Measurements from ENCODE around the gene DIAPH3.

Gene DIAPH3

GRCh38 chr13:59789558-59789957 is 374.2 kb downstream of the DIAPH3 start:
- 93% methylated on average over 5 of the region's 6 CpGs for WGBS
- H2AK5ac ChIP-seq (ENCODE audit: low read length, severe bottlenecking): no peak overlapping the region

GRCh38 chr13:59787679-59788078 is 376.0 kb downstream of the DIAPH3 start:
- DNase-seq: no peak
- Histone ChIP-seq H3K18ac (ENCODE audit: low read depth in 1 of 2, low read length in 2 of 2) (no peak overlapping the region), H3K4me1 (ENCODE audit: control insufficient read depth, insufficient read depth, low read depth, low read length) (peaks cover 2% of the 10 kb centered on the region), H3K4ac (ENCODE audit: low read depth in 1 of 2, low read length in 2 of 2) (no peak overlapping the region), H3K27ac (ENCODE audit: low read length, poor library complexity, severe bottlenecking) (no peak overlapping the region), H2BK120ac (ENCODE audit: low read depth, low read length) (no peak overlapping the region), H3K23ac (ENCODE audit: low read length in 2 of 2) (no peak overlapping the region), H3K4me2 (ENCODE audit: low read length, poor library complexity, severe bottlenecking) (no peak overlapping the region), H3K4me3 (ENCODE audit: insufficient read depth in 1 of 2, low read depth in 1 of 2, low read length in 2 of 2) (no peak overlapping the region), H2BK15ac (ENCODE audit: low read depth, poor library complexity, severe bottlenecking) (no peak overlapping the region), H3K79me1 (replicated peaks; ENCODE audit: low read length, poor library complexity, severe bottlenecking) (peaks cover 9% of the 10 kb centered on the region), H2AK5ac (ENCODE audit: low read length, severe bottlenecking) (no peak overlapping the region), H3K27me3 (ENCODE audit: control insufficient read depth in 1 of 2, insufficient read depth in 1 of 2, low read length in 2 of 2) (no peaks in the 10 kb centered on the region), H3K9ac (ENCODE audit: low read length) (no peak overlapping the region), H3K14ac (ENCODE audit: low read length in 2 of 2) (no peak overlapping the region), H2BK5ac (ENCODE audit: low read depth, low read length, poor library complexity, severe bottlenecking) (no peak overlapping the region), H3K9me3 (ENCODE audit: control insufficient read depth, low read length) (no peaks in the 10 kb centered on the region), H2AFZ (ENCODE audit: low read depth, low read length) (no peak overlapping the region), H2BK12ac (ENCODE audit: low read length in 2 of 2) (no peak overlapping the region), H4K8ac (ENCODE audit: low read length) (no peak overlapping the region), H4K91ac (ENCODE audit: low read length) (no peak overlapping the region), H3K36me3 (ENCODE audit: control insufficient read depth in 1 of 2, insufficient read depth in 2 of 2, low read depth in 1 of 2, low read length in 2 of 2) (no peaks in the 10 kb centered on the region)

More at GRCh38 chr13:59789558-59789957, 374.2 kb downstream of the DIAPH3 start:
- no peak overlapping the region for H3K4me2 ChIP-seq (ENCODE audit: low read length, poor library complexity, severe bottlenecking)
- peaks cover 2% of the 10 kb centered on the region for H3K4me1 ChIP-seq (ENCODE audit: control insufficient read depth, insufficient read depth, low read depth, low read length)
- H2AFZ ChIP-seq (ENCODE audit: low read depth, low read length): no peak overlapping the region
- H4K8ac ChIP-seq (ENCODE audit: low read length): no peak overlapping the region
- peaks cover 12% of the 10 kb centered on the region for H3K79me1 ChIP-seq (replicated peaks; ENCODE audit: low read length, poor library complexity, severe bottlenecking)
- H3K23ac ChIP-seq (ENCODE audit: low read length in 2 of 2): no peak overlapping the region
- no peak overlapping the region for H3K4me3 ChIP-seq (ENCODE audit: insufficient read depth in 1 of 2, low read depth in 1 of 2, low read length in 2 of 2)
- no peaks in the 10 kb centered on the region for H3K27me3 ChIP-seq (ENCODE audit: control insufficient read depth in 1 of 2, insufficient read depth in 1 of 2, low read length in 2 of 2)
- H2BK5ac ChIP-seq (ENCODE audit: low read depth, low read length, poor library complexity, severe bottlenecking): no peak overlapping the region
- no peak overlapping the region for H2BK12ac ChIP-seq (ENCODE audit: low read length in 2 of 2)
- no peak overlapping the region for H3K18ac ChIP-seq (ENCODE audit: low read depth in 1 of 2, low read length in 2 of 2)
- no peak overlapping the region for H3K27ac ChIP-seq (ENCODE audit: low read length, poor library complexity, severe bottlenecking)
- no peak for DNase-seq
- H4K91ac ChIP-seq (ENCODE audit: low read length): no peak overlapping the region
- H3K9me3 ChIP-seq (ENCODE audit: control insufficient read depth, low read length): no peaks in the 10 kb centered on the region
- no peaks in the 10 kb centered on the region for H3K36me3 ChIP-seq (ENCODE audit: control insufficient read depth in 1 of 2, insufficient read depth in 2 of 2, low read depth in 1 of 2, low read length in 2 of 2)
- H3K4ac ChIP-seq (ENCODE audit: low read depth in 1 of 2, low read length in 2 of 2): no peak overlapping the region
- H2BK15ac ChIP-seq (ENCODE audit: low read depth, poor library complexity, severe bottlenecking): no peak overlapping the region
- H3K9ac ChIP-seq (ENCODE audit: low read length): no peak overlapping the region
- H3K14ac ChIP-seq (ENCODE audit: low read length in 2 of 2): no peak overlapping the region
- H2BK120ac ChIP-seq (ENCODE audit: low read depth, low read length): no peak overlapping the region

GRCh38 chr13:59782696-59783095 is 381.0 kb downstream of the DIAPH3 start:
- WGBS: 56% methylated on average over 4 of the region's 4 CpGs
- H2AK5ac ChIP-seq (ENCODE audit: low read length, severe bottlenecking): no peak overlapping the region
- H2BK5ac ChIP-seq (ENCODE audit: low read depth, low read length, poor library complexity, severe bottlenecking): no peak overlapping the region
- no peak for DNase-seq
- H3K4me2 ChIP-seq (ENCODE audit: low read length, poor library complexity, severe bottlenecking): no peak overlapping the region
- no peak overlapping the region for H2BK12ac ChIP-seq (ENCODE audit: low read length in 2 of 2)
- no peak overlapping the region for H3K4ac ChIP-seq (ENCODE audit: low read depth in 1 of 2, low read length in 2 of 2)
- no peaks in the 10 kb centered on the region for H3K4me1 ChIP-seq (ENCODE audit: control insufficient read depth, insufficient read depth, low read depth, low read length)
- no peak overlapping the region for H3K9ac ChIP-seq (ENCODE audit: low read length)
- no peaks in the 10 kb centered on the region for H3K27me3 ChIP-seq (ENCODE audit: control insufficient read depth in 1 of 2, insufficient read depth in 1 of 2, low read length in 2 of 2)
- no peaks in the 10 kb centered on the region for H3K36me3 ChIP-seq (ENCODE audit: control insufficient read depth in 1 of 2, insufficient read depth in 2 of 2, low read depth in 1 of 2, low read length in 2 of 2)
- H3K4me3 ChIP-seq (ENCODE audit: insufficient read depth in 1 of 2, low read depth in 1 of 2, low read length in 2 of 2): no peak overlapping the region
- H2AFZ ChIP-seq (ENCODE audit: low read depth, low read length): no peak overlapping the region
- no peak overlapping the region for H3K18ac ChIP-seq (ENCODE audit: low read depth in 1 of 2, low read length in 2 of 2)
- H3K27ac ChIP-seq (ENCODE audit: low read length, poor library complexity, severe bottlenecking): no peak overlapping the region
- no peaks in the 10 kb centered on the region for H3K9me3 ChIP-seq (ENCODE audit: control insufficient read depth, low read length)
- H2BK15ac ChIP-seq (ENCODE audit: low read depth, poor library complexity, severe bottlenecking): no peak overlapping the region
- H4K8ac ChIP-seq (ENCODE audit: low read length): no peak overlapping the region
- no peak overlapping the region for H3K23ac ChIP-seq (ENCODE audit: low read length in 2 of 2)
- no peak overlapping the region for H2BK120ac ChIP-seq (ENCODE audit: low read depth, low read length)
- no peak overlapping the region for H4K91ac ChIP-seq (ENCODE audit: low read length)
- H3K14ac ChIP-seq (ENCODE audit: low read length in 2 of 2): no peak overlapping the region
- H3K79me1 ChIP-seq (replicated peaks; ENCODE audit: low read length, poor library complexity, severe bottlenecking): peaks cover 6% of the 10 kb centered on the region

- WGBS: 96% methylated on average over 1 of the region's 2 CpGs
- Histone ChIP-seq H2BK5ac (ENCODE audit: low read depth, low read length, poor library complexity, severe bottlenecking) (no peak overlapping the region), H2AK5ac (ENCODE audit: low read length, severe bottlenecking) (no peak overlapping the region), H2BK15ac (ENCODE audit: low read depth, poor library complexity, severe bottlenecking) (no peak overlapping the region), H4K8ac (ENCODE audit: low read length) (no peak overlapping the region), H3K4ac (ENCODE audit: low read depth in 1 of 2, low read length in 2 of 2) (no peak overlapping the region), H3K27me3 (ENCODE audit: control insufficient read depth in 1 of 2, insufficient read depth in 1 of 2, low read length in 2 of 2) (no peaks in the 10 kb centered on the region), H3K4me3 (ENCODE audit: insufficient read depth in 1 of 2, low read depth in 1 of 2, low read length in 2 of 2) (no peak overlapping the region), H3K4me1 (ENCODE audit: control insufficient read depth, insufficient read depth, low read depth, low read length) (no peaks in the 10 kb centered on the region), H3K23ac (ENCODE audit: low read length in 2 of 2) (no peak overlapping the region), H4K91ac (ENCODE audit: low read length) (no peak overlapping the region), H3K14ac (ENCODE audit: low read length in 2 of 2) (no peak overlapping the region), H3K79me1 (replicated peaks; ENCODE audit: low read length, poor library complexity, severe bottlenecking) (peaks cover 5% of the 10 kb centered on the region), H3K27ac (ENCODE audit: low read length, poor library complexity, severe bottlenecking) (no peak overlapping the region), H2BK12ac (ENCODE audit: low read length in 2 of 2) (no peak overlapping the region), H3K9me3 (ENCODE audit: control insufficient read depth, low read length) (no peaks in the 10 kb centered on the region), H3K18ac (ENCODE audit: low read depth in 1 of 2, low read length in 2 of 2) (no peak overlapping the region), H3K4me2 (ENCODE audit: low read length, poor library complexity, severe bottlenecking) (no peak overlapping the region), H2AFZ (ENCODE audit: low read depth, low read length) (no peak overlapping the region), H3K36me3 (ENCODE audit: control insufficient read depth in 1 of 2, insufficient read depth in 2 of 2, low read depth in 1 of 2, low read length in 2 of 2) (no peaks in the 10 kb centered on the region), H3K9ac (ENCODE audit: low read length) (no peak overlapping the region), H2BK120ac (ENCODE audit: low read depth, low read length) (no peak overlapping the region)
- DNase-seq: no peak
These were observed 383.7 kb downstream of the DIAPH3 start for GRCh38 chr13:59780058-59780457.

Measured in mesenchymal stem cell (in vitro differentiated cells and primary cell).